Sigmoid colon (tissue), 7 donors: ENCODE data around the gene HLA-DOB. TPM values are rescaled to one million over a fixed set of nuclear protein-coding genes. Genes with fewer than 3 reads are reported as not detected.

ENCODE experiments used
- polyA plus RNA-seq, 3 donors: library from polyadenylated mRNA; stranded (reverse); fragments of 200-250 nt; gene quantifications; one replicate each; pipeline ENCODE4 v1.2.3, GENCODE V29; 2013
- total RNA-seq, 4 donors: library from RNA; depleted of rRNA; stranded (reverse); fragments of >200 nt; gene quantifications; one replicate each; pipeline ENCODE4 v1.1.0, GENCODE V29; 2016
- donor health status: healthy with polysubstance abuse.
- donor health status: Bipolar disorder and iron deficiency.
- donor health status: healthy.

HLA-DOB gene
- total and polyA plus RNA-seq, 7 donors = 0.68 to 31.8 (median 1.6) TPM; not detected in 2

Other genes with a start within 250 kb of the HLA-DOB start
- 10 to 100 TPM; 23.5 to 44.6 (median 27.7) TPM for gene HLA-DRB1, start 227.2 kb downstream of the HLA-DOB start, total RNA-seq
- 100 to 1,000 TPM in 2 of 3 donors, 10 to 100 TPM in 1; 25.8 to 414 (median 158) TPM for gene HLA-DRB1, start 227.2 kb downstream of the HLA-DOB start, polyA plus RNA-seq
- gene HLA-DQA1, start 179.6 kb downstream of the HLA-DOB start, total RNA-seq = 1 to 10 TPM in 3 of 4 donors, under 1 TPM in 1; 0.16 to 9.5 (median 4.0) TPM
- 100 to 1,000 TPM in 2 of 3 donors, 10 to 100 TPM in 1; 32.4 to 250 (median 129) TPM for gene HLA-DQA1, start 179.6 kb downstream of the HLA-DOB start, polyA plus RNA-seq
- 1 to 10 TPM in 2 of 4 donors, under 1 TPM in 2; under 0.01 to 3.5 (median 1.7) TPM for gene HLA-DQB1, start 150.3 kb downstream of the HLA-DOB start, total RNA-seq
- 100 to 1,000 TPM in 1 of 3 donors, 10 to 100 TPM in 2; 36.6 to 182 (median 77.9) TPM for gene HLA-DQB1, start 150.3 kb downstream of the HLA-DOB start, polyA plus RNA-seq
- gene HLA-DQA2, start 75.6 kb downstream of the HLA-DOB start, total RNA-seq = 1 to 10 TPM in 2 of 4 donors, under 1 TPM in 1, not detected in 1; 0.36 to 1.7 (median 1.2) TPM
- under 1 TPM in 1 of 3 donors, not detected in 2; 0.17 TPM for gene HLA-DQA2, start 75.6 kb downstream of the HLA-DOB start, polyA plus RNA-seq
- 1 to 10 TPM in 1 of 4 donors, under 1 TPM in 2, not detected in 1; 0.41 to 1.1 (median 0.49) TPM for gene HLA-DQB2, start 53.5 kb downstream of the HLA-DOB start, total RNA-seq
- under 1 TPM in 2 of 3 donors, not detected in 1; 0.69 to 0.87 TPM for gene HLA-DQB2, start 53.5 kb downstream of the HLA-DOB start, polyA plus RNA-seq
- gene TAP2, start 21.7 kb upstream of the HLA-DOB start, total RNA-seq = 1 to 10 TPM; 5.9 to 9.2 (median 7.2) TPM
- 10 to 100 TPM in 1 of 3 donors, 1 to 10 TPM in 2; 2.4 to 54.5 (median 3.0) TPM for gene TAP2, start 21.7 kb upstream of the HLA-DOB start, polyA plus RNA-seq
- gene PSMB8, start 27.0 kb upstream of the HLA-DOB start, total RNA-seq = 10 to 100 TPM; 34.3 to 45.7 (median 40.7) TPM
- 100 to 1,000 TPM; 199 to 305 (median 286) TPM for gene PSMB8, start 27.0 kb upstream of the HLA-DOB start, polyA plus RNA-seq
- 10 to 100 TPM; 22.5 to 35.0 (median 24.6) TPM for gene TAP1, start 36.7 kb upstream of the HLA-DOB start, total RNA-seq
- 100 to 1,000 TPM in 1 of 3 donors, 10 to 100 TPM in 2; 11.4 to 211 (median 19.2) TPM for gene TAP1, start 36.7 kb upstream of the HLA-DOB start, polyA plus RNA-seq
- gene PSMB9, start 37.2 kb upstream of the HLA-DOB start, total RNA-seq = 10 to 100 TPM; 10.2 to 23.2 (median 13.8) TPM
- gene PSMB9, start 37.2 kb upstream of the HLA-DOB start, polyA plus RNA-seq = 100 to 1,000 TPM in 2 of 3 donors, 10 to 100 TPM in 1; 81.1 to 233 (median 129) TPM
- 10 to 100 TPM; 10.2 to 25.3 (median 11.5) TPM for gene HLA-DMB, start 124.0 kb upstream of the HLA-DOB start, total RNA-seq
- 100 to 1,000 TPM in 1 of 3 donors, 10 to 100 TPM in 2; 13.2 to 108 (median 90.5) TPM for gene HLA-DMB, start 124.0 kb upstream of the HLA-DOB start, polyA plus RNA-seq
- 10 to 100 TPM; 16.3 to 26.0 (median 20.2) TPM for gene HLA-DMA, start 136.1 kb upstream of the HLA-DOB start, total RNA-seq
- gene HLA-DMA, start 136.1 kb upstream of the HLA-DOB start, polyA plus RNA-seq = 100 to 1,000 TPM in 1 of 3 donors, 10 to 100 TPM in 2; 19.8 to 131 (median 57.1) TPM
- gene BRD2, start 151.6 kb upstream of the HLA-DOB start, total RNA-seq = 100 to 1,000 TPM in 1 of 4 donors, 10 to 100 TPM in 3; 82.4 to 116 (median 87.7) TPM
- gene BRD2, start 151.6 kb upstream of the HLA-DOB start, polyA plus RNA-seq = 100 to 1,000 TPM in 1 of 3 donors, 10 to 100 TPM in 2; 60.6 to 135 (median 69.7) TPM
- gene HLA-DOA, start 192.6 kb upstream of the HLA-DOB start, total RNA-seq = 1 to 10 TPM; 1.5 to 3.0 (median 2.3) TPM
- 10 to 100 TPM in 1 of 3 donors, 1 to 10 TPM in 2; 1.8 to 42.0 (median 6.5) TPM for gene HLA-DOA, start 192.6 kb upstream of the HLA-DOB start, polyA plus RNA-seq